Thyroid gland (tissue), 4 donors: ENCODE results near the gene RPH3AL. TPM values are rescaled to one million over a fixed set of nuclear protein-coding genes. Genes with fewer than 3 reads are reported as not detected.

ENCODE experiments used
- DNase-seq, 2 donors: peaks; one replicate each; pipeline ENCODE4 v3.0.0-alpha.2; 2019
- H3K27ac ChIP-seq, 3 donors: fragments of 200-600 bp; sonication (generic); 1 replicate in 2 of 3; 2 replicates in 1 of 3; pipeline ENCODE4 v1.5.1; 2016 to 2019; ENCODE audit warnings: mild to moderate bottlenecking in 1 of 3, moderate library complexity in 1 of 3
- H3K27me3 ChIP-seq: fragments of 200-600 bp; sonication (generic); one replicate; pipeline ENCODE4 v1.5.1; 2019
- H3K36me3 ChIP-seq, 2 donors: fragments of 200-600 bp; sonication (generic); one replicate each; pipeline ENCODE4 v1.5.1; 2016 to 2019
- H3K4me1 ChIP-seq, 2 donors: fragments of 200-600 bp; sonication (generic); one replicate each; pipeline ENCODE4 v1.5.1; 2017 to 2019
- H3K4me3 ChIP-seq, 3 donors: fragments of 200-600 bp; sonication (generic); replicated peaks in 1 of 3; 1 replicate in 2 of 3; 2 replicates in 1 of 3; pipeline ENCODE4 v1.5.1; 2016; ENCODE audit warnings: mild to moderate bottlenecking in 1 of 3
- H3K9me3 ChIP-seq: fragments of 200-600 bp; sonication (generic); one replicate; pipeline ENCODE4 v1.5.1; 2017
- CTCF ChIP-seq, 6 experiments: fragments of 200-600 bp in 3 of 6; fragments of 450-650 bp in 3 of 6; sonication (generic) in 3 of 6; IDR thresholded peaks; one replicate each; pipeline ENCODE4 v1.5.1; 2016 to 2019; ENCODE audit warnings: antibody characterized with exemption in 6 of 6, mild to moderate bottlenecking in 2 of 6, inconsistent platforms in 1 of 6, moderate library complexity in 1 of 6
- POLR2A ChIP-seq, 2 donors: fragments of 450-650 bp; IDR thresholded peaks; one replicate each; pipeline ENCODE4 v1.6.1; 2017; ENCODE audit warnings: antibody characterized with exemption in 2 of 2, mild to moderate bottlenecking in 2 of 2, moderate library complexity in 1 of 2
- WGBS, 2 donors: methylation state at CpG; one replicate each; pipeline ENCODE4 v1.1.5; 2017; 5-methylcytosine and 5-hydroxymethylcytosine counted together
- intact Hi-C: fragments of 100-400 bp; cut with DNase I; formaldehyde crosslinking; loops from one replicate; pipeline ENCODE4 v1.15.1; 2023
- total RNA-seq, 4 donors: library from RNA; depleted of rRNA; stranded (reverse); fragments of >200 nt; gene quantifications; one replicate each; pipeline ENCODE4 v1.2.3, GENCODE V29; 2016

Gene RPH3AL
- total RNA-seq, 4 donors from 2014 or later: 19.1 to 47.7 (median 42.5) TPM

GRCh38 chr17:303168-303567 is 49.4 kb downstream of the RPH3AL start:
- intact Hi-C loops: loop anchor here (10.0 kb wide), 1 partner anchor 82 kb away; no protein-coding TSS in a partner anchor
- TF ChIP-seq CTCF (IDR thresholded peaks at IDR 0.05) (no peak), POLR2A (IDR thresholded peaks at IDR 0.05) (no peak)
- Histone ChIP-seq H3K27me3 (no peaks in the 10 kb centered on the region), H3K4me3 (no peak overlapping the region), H3K36me3 (no peaks in the 10 kb centered on the region), H3K9me3 (no peaks in the 10 kb centered on the region), H3K4me1 (no peaks in the 10 kb centered on the region), H3K27ac (no peak overlapping the region)
- DNase-seq: no peak
- WGBS, 2 donors: 85 to 89% methylated on average over 9 of the region's 9 CpGs

GRCh38 chr17:302300-302698 is 50.3 kb downstream of the RPH3AL start:
- no peak overlapping the region for H3K4me3 ChIP-seq
- H3K4me1 ChIP-seq: no peaks in the 10 kb centered on the region
- intact Hi-C loops: loop anchor here (10.0 kb wide), 1 partner anchor 83 kb away; no protein-coding TSS in a partner anchor
- DNase-seq: no peak
- H3K27ac ChIP-seq: peak overlapping the region in 2 of 3 donors; percentile 4 to 66
- H3K9me3 ChIP-seq: no peaks in the 10 kb centered on the region
- TF ChIP-seq CTCF (IDR thresholded peaks at IDR 0.05): no peak
- TF ChIP-seq POLR2A (IDR thresholded peaks at IDR 0.05): no peak
- 67 to 78% methylated on average over 23 to 24 of the region's 24 CpGs for WGBS, 2 donors
- no peaks in the 10 kb centered on the region for H3K27me3 ChIP-seq
- no peaks in the 10 kb centered on the region for H3K36me3 ChIP-seq

- H3K4me1 ChIP-seq: no peaks in the 10 kb centered on the region
- TF ChIP-seq POLR2A (IDR thresholded peaks at IDR 0.05) (no peak), CTCF (IDR thresholded peaks at IDR 0.05) (no peak)
- 84 to 94% methylated on average over 17 to 19 of the region's 27 CpGs for WGBS, 2 donors
- no peaks in the 10 kb centered on the region for H3K9me3 ChIP-seq
- no peak overlapping the region for H3K4me3 ChIP-seq
- H3K27me3 ChIP-seq: no peaks in the 10 kb centered on the region
- H3K27ac ChIP-seq: peak overlapping the region in 2 of 3 donors; percentile 4 to 66
- no peaks in the 10 kb centered on the region for H3K36me3 ChIP-seq
- DNase-seq: peak in 1 of 2 donors; percentile 10
- intact Hi-C loops: loop anchor here (10.0 kb wide), 1 partner anchor 83 kb away; no protein-coding TSS in a partner anchor
These were observed 50.8 kb downstream of the RPH3AL start for GRCh38 chr17:301681-302299.

GRCh38 chr17:300881-301280 is 51.7 kb downstream of the RPH3AL start:
- no peaks in the 10 kb centered on the region for H3K36me3 ChIP-seq
- H3K9me3 ChIP-seq: no peaks in the 10 kb centered on the region
- TF ChIP-seq CTCF (IDR thresholded peaks at IDR 0.05) (no peak), POLR2A (IDR thresholded peaks at IDR 0.05) (no peak)
- H3K4me1 ChIP-seq: no peaks in the 10 kb centered on the region
- H3K27ac ChIP-seq: no peak overlapping the region
- WGBS, 2 donors: 96 to 97% methylated on average over 11 of the region's 11 CpGs
- no peaks in the 10 kb centered on the region for H3K27me3 ChIP-seq
- DNase-seq: peak in 1 of 2 donors; percentile 1
- H3K4me3 ChIP-seq: no peak overlapping the region
- intact Hi-C loops: loop anchor here (10.0 kb wide), 1 partner anchor 84 kb away; no protein-coding TSS in a partner anchor

- Histone ChIP-seq H3K27me3 (no peaks in the 10 kb centered on the region), H3K36me3 (no peaks in the 10 kb centered on the region), H3K4me3 (no peak overlapping the region), H3K27ac (no peak overlapping the region), H3K4me1 (no peaks in the 10 kb centered on the region), H3K9me3 (no peaks in the 10 kb centered on the region)
- no peak for TF ChIP-seq POLR2A (IDR thresholded peaks at IDR 0.05)
- no peak for TF ChIP-seq CTCF (IDR thresholded peaks at IDR 0.05)
- 78 to 79% methylated on average over 23 of the region's 23 CpGs for WGBS, 2 donors
- DNase-seq: no peak
- intact Hi-C loops: no loop called here
These were observed 53.1 kb downstream of the RPH3AL start for GRCh38 chr17:299546-299945.
